RWPE2 (cell line): ENCODE measurements around the gene CXCL16.
"Not testable (repeated sequence)": the region's sequence is repeated elsewhere in the genome, so short reads cannot be mapped to it uniquely, and the experiment has no call there.

Source experiments
- ATAC-seq: fragments of 200-7000 bp; cut with Tn5 transposase; 3 replicates; pipeline ENCODE4 v1.9.1; 2021; ENCODE audit warnings: low read depth
- DNase-seq: peaks from one replicate; pipeline ENCODE4 v3.0.0-alpha.2; 2020; ENCODE audit warnings: low spot score
- H3K27ac ChIP-seq: fragments of 450-650 bp; 2 replicates; pipeline ENCODE4 v1.5.1; 2017; ENCODE audit warnings: mild to moderate bottlenecking; ENCODE audit not compliant: poor library complexity, severe bottlenecking
- H3K27me3 ChIP-seq: fragments of 250-450 bp; sonication (Bioruptor Pico); 2 replicates; pipeline ENCODE4 v1.5.1; 2021; ENCODE audit warnings: mild to moderate bottlenecking, moderate library complexity; ENCODE audit not compliant: insufficient read depth, poor library complexity, severe bottlenecking
- H3K36me3 ChIP-seq: fragments of 250-450 bp; sonication (Bioruptor Pico); 2 replicates; pipeline ENCODE4 v1.5.1; 2020; ENCODE audit warnings: low read depth, mild to moderate bottlenecking, moderate library complexity
- H3K4me1 ChIP-seq: fragments of 250-450 bp; sonication (Bioruptor Pico); 2 replicates; pipeline ENCODE4 v1.5.1; 2021; ENCODE audit warnings: mild to moderate bottlenecking, moderate library complexity; ENCODE audit not compliant: insufficient read depth, poor library complexity, severe bottlenecking
- H3K4me3 ChIP-seq: fragments of 250-450 bp; sonication (Bioruptor Pico); 2 replicates; pipeline ENCODE4 v1.5.1; 2021; ENCODE audit warnings: mild to moderate bottlenecking, moderate library complexity; ENCODE audit not compliant: severe bottlenecking
- H3K9me3 ChIP-seq: fragments of 250-450 bp; sonication (Bioruptor Pico); 2 replicates; pipeline ENCODE4 v1.5.1; 2021; ENCODE audit warnings: mild to moderate bottlenecking, moderate library complexity; ENCODE audit not compliant: severe bottlenecking
- TF ChIP-seq, protein P1 (sequence below): fragments of 450-650 bp; IDR thresholded peaks from one replicate; pipeline ENCODE4 v1.5.1; 2017; ENCODE audit warnings: mild to moderate bottlenecking, moderate library complexity; ENCODE audit not compliant: poor library complexity, severe bottlenecking

The CXCL16 gene

DNA sequence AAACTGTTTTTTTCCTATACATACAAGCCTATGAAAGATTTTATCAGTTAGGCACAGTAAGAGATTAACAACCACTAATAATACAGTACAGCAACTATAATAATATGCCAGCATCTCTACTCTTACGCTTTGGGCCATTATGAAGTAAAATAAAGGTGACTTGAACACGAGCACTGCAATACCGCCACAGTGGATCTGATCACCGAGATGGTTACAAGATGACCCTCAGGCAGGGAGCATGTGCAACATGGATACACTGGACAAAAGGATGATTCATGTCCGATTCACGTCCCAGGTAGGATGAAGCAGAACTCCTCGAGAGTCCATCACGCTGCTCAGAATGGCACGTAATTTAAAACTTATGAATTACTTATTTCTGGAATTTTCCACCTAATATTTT is 46.3 kb downstream of the CXCL16 start:
- DNase-seq (no peak), ATAC-seq (no peak)
- no peak overlapping the region for H3K4me3 ChIP-seq
- H3K4me1 ChIP-seq = no peaks in the 10 kb centered on the region
- no peaks in the 10 kb centered on the region for H3K9me3 ChIP-seq
- no peaks in the 10 kb centered on the region for H3K27me3 ChIP-seq
- TF ChIP-seq, protein P1, sequence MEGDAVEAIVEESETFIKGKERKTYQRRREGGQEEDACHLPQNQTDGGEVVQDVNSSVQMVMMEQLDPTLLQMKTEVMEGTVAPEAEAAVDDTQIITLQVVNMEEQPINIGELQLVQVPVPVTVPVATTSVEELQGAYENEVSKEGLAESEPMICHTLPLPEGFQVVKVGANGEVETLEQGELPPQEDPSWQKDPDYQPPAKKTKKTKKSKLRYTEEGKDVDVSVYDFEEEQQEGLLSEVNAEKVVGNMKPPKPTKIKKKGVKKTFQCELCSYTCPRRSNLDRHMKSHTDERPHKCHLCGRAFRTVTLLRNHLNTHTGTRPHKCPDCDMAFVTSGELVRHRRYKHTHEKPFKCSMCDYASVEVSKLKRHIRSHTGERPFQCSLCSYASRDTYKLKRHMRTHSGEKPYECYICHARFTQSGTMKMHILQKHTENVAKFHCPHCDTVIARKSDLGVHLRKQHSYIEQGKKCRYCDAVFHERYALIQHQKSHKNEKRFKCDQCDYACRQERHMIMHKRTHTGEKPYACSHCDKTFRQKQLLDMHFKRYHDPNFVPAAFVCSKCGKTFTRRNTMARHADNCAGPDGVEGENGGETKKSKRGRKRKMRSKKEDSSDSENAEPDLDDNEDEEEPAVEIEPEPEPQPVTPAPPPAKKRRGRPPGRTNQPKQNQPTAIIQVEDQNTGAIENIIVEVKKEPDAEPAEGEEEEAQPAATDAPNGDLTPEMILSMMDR = no peak
- peaks cover 71% of the 10 kb centered on the region for H3K36me3 ChIP-seq
- H3K27ac ChIP-seq = no peak overlapping the region

DNA sequence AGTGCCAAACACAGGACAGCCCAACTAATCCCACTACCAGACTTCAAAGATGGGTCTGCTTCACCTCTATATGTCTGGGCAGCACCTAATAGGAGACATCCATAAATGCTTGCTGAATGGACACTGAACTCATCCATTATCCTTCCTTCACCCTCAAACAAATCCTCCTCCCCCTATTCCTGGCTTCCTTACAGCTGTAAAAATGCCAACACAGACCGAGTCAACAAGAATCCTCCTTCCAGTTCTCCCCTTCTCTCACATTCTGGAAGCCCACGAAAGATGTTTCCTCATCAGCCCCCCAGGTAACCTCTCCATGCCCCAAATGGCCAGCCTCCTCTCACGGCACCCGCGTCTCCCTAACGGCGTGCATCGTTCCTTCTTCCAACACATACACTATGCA is 48.0 kb downstream of the CXCL16 start:
- Histone ChIP-seq H3K9me3 (no peaks in the 10 kb centered on the region), H3K4me3 (no peak overlapping the region), H3K4me1 (no peaks in the 10 kb centered on the region), H3K27me3 (no peaks in the 10 kb centered on the region), H3K27ac (no peak overlapping the region), H3K36me3 (peaks cover 81% of the 10 kb centered on the region)
- DNase-seq = no peak
- TF ChIP-seq, protein P1 = no peak
- ATAC-seq = no peak

DNA sequence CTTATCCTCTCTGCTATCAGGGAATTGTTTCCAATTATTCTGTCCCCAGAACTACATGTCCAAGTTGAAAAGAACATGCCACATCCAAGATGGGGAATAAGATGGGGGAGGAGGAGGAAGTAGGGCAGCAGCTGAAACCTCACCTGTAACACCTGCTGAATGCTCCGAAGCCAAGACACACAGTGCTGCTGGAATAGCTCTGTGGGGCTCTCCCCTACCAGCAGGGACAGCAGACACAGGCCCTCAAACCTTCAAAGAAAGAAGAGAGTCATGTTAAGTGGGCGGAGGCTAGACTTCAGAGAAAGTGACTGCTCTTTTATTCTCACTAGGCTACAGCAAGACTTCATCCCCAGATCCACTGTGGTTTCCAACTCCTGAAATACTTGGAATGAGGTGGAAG is 49.0 kb downstream of the CXCL16 start:
- ATAC-seq (no peak), DNase-seq (no peak)
- TF ChIP-seq, protein P1 = no peak
- H3K27ac ChIP-seq = no peak overlapping the region
- no peaks in the 10 kb centered on the region for H3K4me1 ChIP-seq
- H3K36me3 ChIP-seq = peaks cover 80% of the 10 kb centered on the region
- no peaks in the 10 kb centered on the region for H3K27me3 ChIP-seq
- no peaks in the 10 kb centered on the region for H3K9me3 ChIP-seq
- no peak overlapping the region for H3K4me3 ChIP-seq

DNA sequence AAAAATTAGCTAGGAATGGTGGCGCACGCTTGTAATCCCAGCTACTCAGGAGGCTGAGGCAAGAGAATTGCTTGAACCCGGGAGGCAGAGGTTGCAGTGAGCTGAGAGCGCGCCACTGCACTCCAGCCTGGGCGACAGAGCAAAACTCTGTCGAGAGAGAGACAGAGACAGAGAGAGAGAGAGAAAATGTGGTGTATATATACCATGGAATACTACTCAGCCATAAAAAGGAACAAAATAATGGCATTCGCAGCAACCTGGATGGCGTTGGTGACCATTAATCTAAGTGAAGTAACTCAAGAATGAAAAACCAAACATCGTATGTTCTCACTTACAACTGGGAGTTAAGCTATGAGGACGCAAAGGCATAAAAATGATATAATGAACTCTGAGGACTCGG is 49.9 kb downstream of the CXCL16 start:
- H3K4me3 ChIP-seq, H3K9me3 ChIP-seq, DNase-seq, ATAC-seq, H3K27ac ChIP-seq, H3K4me1 ChIP-seq, H3K27me3 ChIP-seq: not testable (repeated sequence)
- peaks cover 80% of the 10 kb centered on the region for H3K36me3 ChIP-seq

DNA sequence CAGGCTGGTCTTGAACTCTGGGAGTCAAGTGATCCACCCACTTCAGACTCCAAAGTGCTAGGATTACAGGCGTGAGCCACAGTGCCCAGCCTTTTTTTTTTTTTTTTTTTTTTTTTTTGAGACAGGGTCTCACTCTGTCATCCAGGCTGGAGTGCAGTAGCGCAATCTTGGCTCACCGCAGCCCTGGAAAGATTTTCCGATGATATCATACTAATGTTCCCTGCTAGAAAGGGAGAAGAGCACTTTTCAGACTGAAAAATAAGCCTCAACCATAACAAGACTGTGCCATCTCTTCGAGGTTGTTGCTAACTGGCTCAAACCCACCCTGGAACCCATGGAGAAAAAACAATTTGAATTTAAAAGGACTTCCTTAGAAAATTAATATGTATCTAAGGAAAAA is 56.0 kb downstream of the CXCL16 start:
- DNase-seq, H3K27me3 ChIP-seq, H3K4me3 ChIP-seq, H3K9me3 ChIP-seq, ATAC-seq, H3K27ac ChIP-seq: not testable (repeated sequence)
- peaks cover 69% of the 10 kb centered on the region for H3K36me3 ChIP-seq
- H3K4me1 ChIP-seq = peaks cover 18% of the 10 kb centered on the region
